WI38 (cell line): Measurements from ENCODE around the gene GOLGA2.

Source experiments
- H3K4me3 ChIP-seq: 2 replicates; pipeline ENCODE4 v1.5.1; 2011; ENCODE audit warnings: low read depth, mild to moderate bottlenecking, control low read depth, low read length
- CTCF ChIP-seq: IDR thresholded peaks from 2 replicates; pipeline ENCODE4 v1.5.1; 2012; ENCODE audit warnings: low read depth, mild to moderate bottlenecking, control low read depth, low read length

The GOLGA2 gene

GRCh38 chr9:128276574-128277270, 915 bp upstream of the GOLGA2 start:
- no peak for TF ChIP-seq CTCF
- H3K4me3 ChIP-seq: peak overlapping the region; percentile 99

- no peak for TF ChIP-seq CTCF
- H3K4me3 ChIP-seq: peak within 1 kb of the TSS; percentile 99
Measured at GRCh38 chr9:128276008-128276573, 284 bp upstream of the GOLGA2 start, which contains the start of gene SWI5. Gene SWI5, plus strand, starts transcription at chr9:128276276.

GRCh38 chr9:128274245-128274644, 1.6 kb downstream of the GOLGA2 start:
- peak overlapping the region; percentile 99 for H3K4me3 ChIP-seq
- TF ChIP-seq CTCF: no peak

GRCh38 chr9:128271512-128271911, 4.3 kb downstream of the GOLGA2 start:
- TF ChIP-seq CTCF: no peak
- no peak overlapping the region for H3K4me3 ChIP-seq

GRCh38 chr9:128271112-128271511, 4.7 kb downstream of the GOLGA2 start:
- no peak for TF ChIP-seq CTCF
- no peak overlapping the region for H3K4me3 ChIP-seq

- H3K4me3 ChIP-seq: no peak overlapping the region
- no peak for TF ChIP-seq CTCF
Measured at GRCh38 chr9:128266868-128267590, 8.8 kb downstream of the GOLGA2 start.

- H3K4me3 ChIP-seq: no peak overlapping the region
- TF ChIP-seq CTCF: no peak
Measured at GRCh38 chr9:128265348-128265847, 10.4 kb downstream of the GOLGA2 start.
